Thoracic aorta (tissue), 2 donors: ENCODE measurements around the gene MCTP2. TPM values are rescaled to one million over a fixed set of nuclear protein-coding genes. Genes with fewer than 3 reads are reported as not detected.

Experiments used
- ATAC-seq: fragments of 150-250 bp; one replicate; pipeline ENCODE4 v1.8.0; 2017; ENCODE audit warnings: low read depth; ENCODE audit not compliant: insufficient number of reproducible peaks, low FRiP score
- DNase-seq: peaks from one replicate; pipeline ENCODE4 v3.0.0-alpha.2; 2020; ENCODE audit warnings: low spot score
- H3K27ac ChIP-seq, 2 donors: fragments of 200-600 bp; sonication (generic); 1 replicate in 1 of 2; 2 replicates in 1 of 2; pipeline ENCODE4 v1.5.1; 2016; ENCODE audit warnings: mild to moderate bottlenecking in 2 of 2, moderate library complexity in 2 of 2
- H3K27me3 ChIP-seq: fragments of 200-600 bp; sonication (generic); replicated peaks from 2 replicates; pipeline ENCODE4 v1.6.0; 2016; ENCODE audit warnings: mild to moderate bottlenecking; ENCODE audit not compliant: insufficient read depth
- H3K36me3 ChIP-seq: fragments of 200-600 bp; sonication (generic); one replicate; pipeline ENCODE4 v1.5.1; 2016
- H3K4me1 ChIP-seq, 2 donors: fragments of 200-600 bp; sonication (generic); 1 replicate in 1 of 2; 2 replicates in 1 of 2; pipeline versions ENCODE4 v1.5.1 to v1.6.0; 2016; ENCODE audit warnings: low read depth in 2 of 2, mild to moderate bottlenecking in 1 of 2; ENCODE audit not compliant: control insufficient read depth in 1 of 2
- H3K4me3 ChIP-seq: fragments of 200-600 bp; sonication (generic); 2 replicates; pipeline ENCODE4 v1.5.1; 2016; ENCODE audit warnings: mild to moderate bottlenecking
- H3K9me3 ChIP-seq: fragments of 200-600 bp; sonication (generic); 2 replicates; pipeline ENCODE4 v1.5.1; 2016
- total RNA-seq, 2 donors: library from RNA; depleted of rRNA; stranded (reverse); fragments of >200 nt; gene quantifications; one replicate each; pipeline versions ENCODE4 v1.1.0 to v1.2.3, GENCODE V29; 2016
- TF ChIP-seq, protein P1 (sequence below): fragments of 200-600 bp; sonication (generic); IDR thresholded peaks from one replicate; pipeline ENCODE4 v1.5.1; 2019; ENCODE audit warnings: antibody characterized with exemption

The MCTP2 gene
- total RNA-seq, 2 donors from 2014 or later = 15.7 to 16.6 TPM

DNA sequence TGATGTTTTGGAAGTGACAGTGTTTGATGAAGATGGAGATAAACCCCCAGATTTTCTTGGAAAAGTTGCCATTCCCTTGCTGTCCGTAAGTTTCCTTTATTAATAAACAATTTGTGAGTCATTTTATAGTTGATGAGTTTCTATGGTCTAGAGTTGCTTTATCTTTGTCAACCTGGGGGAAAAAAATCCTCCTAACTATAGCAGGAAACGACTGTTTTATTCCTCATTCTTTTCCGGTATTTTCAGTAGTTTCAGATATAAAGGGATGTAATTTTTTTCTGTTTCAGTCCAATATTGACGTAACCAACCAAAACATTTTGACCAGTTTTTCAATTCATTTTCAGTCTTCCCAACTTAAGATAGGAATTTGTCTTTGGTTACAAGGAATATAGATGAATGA lies 154.1 kb downstream of the MCTP2 start:
- no peaks in the 10 kb centered on the region for H3K4me1 ChIP-seq
- H3K27ac ChIP-seq = no peak overlapping the region
- no peaks in the 10 kb centered on the region for H3K27me3 ChIP-seq
- H3K9me3 ChIP-seq = no peaks in the 10 kb centered on the region
- H3K36me3 ChIP-seq = no peaks in the 10 kb centered on the region
- no peak for ATAC-seq
- no peak for DNase-seq
- no peak overlapping the region for H3K4me3 ChIP-seq
- TF ChIP-seq, protein P1, sequence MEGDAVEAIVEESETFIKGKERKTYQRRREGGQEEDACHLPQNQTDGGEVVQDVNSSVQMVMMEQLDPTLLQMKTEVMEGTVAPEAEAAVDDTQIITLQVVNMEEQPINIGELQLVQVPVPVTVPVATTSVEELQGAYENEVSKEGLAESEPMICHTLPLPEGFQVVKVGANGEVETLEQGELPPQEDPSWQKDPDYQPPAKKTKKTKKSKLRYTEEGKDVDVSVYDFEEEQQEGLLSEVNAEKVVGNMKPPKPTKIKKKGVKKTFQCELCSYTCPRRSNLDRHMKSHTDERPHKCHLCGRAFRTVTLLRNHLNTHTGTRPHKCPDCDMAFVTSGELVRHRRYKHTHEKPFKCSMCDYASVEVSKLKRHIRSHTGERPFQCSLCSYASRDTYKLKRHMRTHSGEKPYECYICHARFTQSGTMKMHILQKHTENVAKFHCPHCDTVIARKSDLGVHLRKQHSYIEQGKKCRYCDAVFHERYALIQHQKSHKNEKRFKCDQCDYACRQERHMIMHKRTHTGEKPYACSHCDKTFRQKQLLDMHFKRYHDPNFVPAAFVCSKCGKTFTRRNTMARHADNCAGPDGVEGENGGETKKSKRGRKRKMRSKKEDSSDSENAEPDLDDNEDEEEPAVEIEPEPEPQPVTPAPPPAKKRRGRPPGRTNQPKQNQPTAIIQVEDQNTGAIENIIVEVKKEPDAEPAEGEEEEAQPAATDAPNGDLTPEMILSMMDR = no peak

DNA sequence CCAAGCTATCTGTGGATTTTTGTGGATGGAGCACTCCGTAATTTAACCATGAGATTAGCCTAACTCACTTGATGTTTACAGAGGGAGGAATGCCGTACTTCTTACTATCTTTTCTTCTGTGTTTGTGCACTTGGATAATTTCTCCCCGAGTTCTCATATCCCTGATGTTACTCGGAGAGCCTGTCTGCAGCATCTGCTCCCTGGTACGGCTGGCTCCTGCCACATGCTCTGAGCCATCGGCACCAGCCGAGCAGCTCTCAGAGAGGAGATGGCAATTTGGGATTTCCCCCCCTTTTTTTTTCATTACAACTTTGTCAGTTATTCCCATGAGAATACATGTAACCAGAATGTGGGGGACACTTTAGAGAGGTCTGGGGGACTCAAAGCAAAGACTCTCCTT lies 155.0 kb downstream of the MCTP2 start:
- H3K4me3 ChIP-seq = no peak overlapping the region
- H3K36me3 ChIP-seq = no peaks in the 10 kb centered on the region
- H3K9me3 ChIP-seq = no peaks in the 10 kb centered on the region
- H3K27ac ChIP-seq = no peak overlapping the region
- ATAC-seq (no peak), DNase-seq (no peak)
- H3K4me1 ChIP-seq = no peaks in the 10 kb centered on the region
- H3K27me3 ChIP-seq = no peaks in the 10 kb centered on the region
- TF ChIP-seq, protein P1 = no peak

DNA sequence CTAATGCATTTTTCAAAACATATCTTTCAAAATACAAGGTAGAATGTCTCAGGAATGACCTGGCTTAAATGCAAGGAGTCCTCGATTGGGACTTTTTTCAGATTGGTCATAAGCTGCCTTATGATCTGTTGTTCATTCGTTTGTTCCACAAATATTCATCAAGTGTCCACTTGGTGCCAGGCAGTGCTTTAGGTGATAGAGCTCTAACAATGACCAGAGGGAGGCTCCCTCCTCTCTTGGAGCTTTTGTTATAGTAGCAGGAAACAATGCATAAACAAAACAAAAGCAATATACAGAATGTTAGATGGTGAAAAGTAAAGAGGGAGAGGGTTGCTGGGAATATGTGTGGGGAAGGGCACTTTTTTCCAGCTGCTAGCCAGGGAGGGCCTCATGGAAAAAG lies 156.1 kb downstream of the MCTP2 start:
- DNase-seq (no peak), ATAC-seq (no peak)
- H3K4me3 ChIP-seq = no peak overlapping the region
- no peaks in the 10 kb centered on the region for H3K4me1 ChIP-seq
- no peaks in the 10 kb centered on the region for H3K36me3 ChIP-seq
- H3K9me3 ChIP-seq = no peaks in the 10 kb centered on the region
- H3K27me3 ChIP-seq = no peaks in the 10 kb centered on the region
- TF ChIP-seq, protein P1 = no peak
- no peak overlapping the region for H3K27ac ChIP-seq

DNA sequence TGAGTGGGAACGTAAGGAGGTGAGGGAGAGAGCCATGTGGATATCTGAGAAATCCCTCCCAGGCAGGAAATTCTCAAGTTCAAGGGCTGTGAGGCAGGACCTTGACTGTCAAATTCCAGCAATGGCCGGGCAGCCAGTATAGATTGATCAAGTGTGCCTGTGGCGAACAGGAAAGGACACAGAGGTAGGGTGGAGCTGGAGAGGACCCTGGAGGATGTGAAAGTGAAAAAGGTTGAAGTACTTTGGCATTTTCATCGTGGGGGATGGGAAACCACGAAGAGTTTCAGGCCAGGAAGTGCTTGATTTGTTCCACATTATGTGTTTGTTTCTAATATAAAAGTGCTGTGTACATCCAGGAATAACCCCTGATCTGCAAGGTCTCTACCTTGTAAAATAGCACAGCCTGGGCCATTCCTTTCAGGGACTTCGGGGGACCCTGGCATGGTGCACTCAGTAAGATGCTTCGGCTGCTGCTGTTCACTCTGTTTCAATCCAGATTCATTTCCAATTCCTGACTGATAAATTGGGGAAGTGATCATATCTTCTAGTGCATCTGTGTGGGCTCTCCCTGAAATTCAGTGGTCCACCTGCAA lies 156.6 kb downstream of the MCTP2 start:
- Histone ChIP-seq H3K27me3 (no peaks in the 10 kb centered on the region), H3K4me3 (no peak overlapping the region), H3K4me1 (no peaks in the 10 kb centered on the region), H3K36me3 (no peaks in the 10 kb centered on the region), H3K27ac (no peak overlapping the region), H3K9me3 (no peaks in the 10 kb centered on the region)
- no peak for ATAC-seq
- no peak for DNase-seq
- TF ChIP-seq, protein P1 = no peak

DNA sequence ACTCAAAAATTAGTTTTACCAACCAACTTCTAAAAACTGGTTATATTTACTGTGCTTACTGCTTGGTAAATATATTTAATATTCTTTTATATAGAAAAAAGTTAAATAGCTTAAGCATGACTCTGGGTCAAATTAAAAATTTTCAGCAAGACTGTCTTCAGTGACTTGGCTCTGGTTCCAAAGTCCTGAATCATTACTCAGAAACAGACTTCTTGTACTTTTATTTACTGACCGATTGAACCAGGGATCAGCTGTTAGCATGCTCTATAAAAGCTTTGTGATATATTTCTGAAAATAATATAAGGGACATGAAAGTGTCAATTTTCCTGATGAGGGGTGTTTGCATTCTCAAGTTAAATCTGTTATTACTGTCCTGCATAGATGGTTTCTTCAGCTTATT lies 164.3 kb downstream of the MCTP2 start:
- ATAC-seq = no peak
- H3K4me3 ChIP-seq = no peak overlapping the region
- H3K27me3 ChIP-seq = no peaks in the 10 kb centered on the region
- TF ChIP-seq, protein P1 = no peak
- no peaks in the 10 kb centered on the region for H3K9me3 ChIP-seq
- H3K4me1 ChIP-seq = no peaks in the 10 kb centered on the region
- no peak overlapping the region for H3K27ac ChIP-seq
- H3K36me3 ChIP-seq = no peaks in the 10 kb centered on the region
- DNase-seq = no peak
